ENCODE results near the gene ST6GALNAC5. TPM values are rescaled to one million over a fixed set of nuclear protein-coding genes. Genes with fewer than 3 reads are reported as not detected.

The ST6GALNAC5 gene
- total and polyA plus RNA-seq, 2 experiments from 2014 or later, result 4.1 to 19.2 TPM

DNA sequence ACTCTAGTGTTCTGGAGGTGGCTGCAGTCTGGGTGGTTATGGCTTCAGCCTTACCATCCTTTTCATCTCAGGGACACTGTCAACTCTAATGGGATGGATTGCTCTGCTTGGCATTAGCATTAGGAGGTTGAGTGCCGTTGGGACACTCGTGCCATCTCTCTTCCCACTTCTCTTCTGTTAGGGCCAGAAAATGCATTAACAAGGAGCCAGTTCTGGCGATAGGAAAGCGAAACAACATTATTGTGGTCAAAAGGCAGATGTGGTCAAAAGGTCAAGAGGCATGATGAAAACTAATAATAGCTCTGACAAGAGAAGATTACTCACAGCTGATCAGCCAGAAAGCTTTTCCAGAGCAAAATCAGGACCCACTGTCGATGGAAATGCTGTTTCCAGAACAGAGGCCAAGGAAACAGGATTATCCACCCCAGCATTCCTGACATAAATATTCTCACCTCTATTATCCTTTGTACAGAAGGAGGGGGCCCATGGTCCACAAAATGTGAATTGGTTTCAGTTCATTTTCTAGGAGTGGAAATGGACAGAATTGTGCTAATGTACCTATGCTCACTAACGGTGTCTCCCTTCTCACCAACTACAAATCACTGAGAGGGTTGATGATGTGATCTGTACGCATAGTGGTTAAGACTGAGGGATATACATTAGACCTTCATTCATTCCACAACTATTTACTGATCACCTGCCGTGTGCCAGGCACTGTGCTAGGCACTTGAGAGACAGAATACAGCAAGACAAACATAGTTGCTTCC is 72.0 kb downstream of the ST6GALNAC5 start:
- no peaks in the 10 kb centered on the region for H3K36me3 Mint-ChIP-seq (ENCODE audit: low read depth)
- H3K36me3 ChIP-seq (ENCODE audit: insufficient read depth), result no peaks in the 10 kb centered on the region
- H3K9me2 ChIP-seq (ENCODE audit: insufficient read depth), result no peaks in the 10 kb centered on the region
- peaks cover 10% of the 10 kb centered on the region; the same call in 2 of the 3 replicates for H3K4me1 Mint-ChIP-seq
- H3K4me3 ChIP-seq, result no peak overlapping the region
- no peaks in the 10 kb centered on the region for H3K27me3 ChIP-seq (ENCODE audit: insufficient read depth)
- no peak overlapping the region for H3K4me3 Mint-ChIP-seq
- H3K27me3 Mint-ChIP-seq (ENCODE audit: insufficient read depth, low read depth, poor library complexity), result no peaks in the 10 kb centered on the region
- no peaks in the 10 kb centered on the region for H4K20me1 ChIP-seq (replicated peaks; ENCODE audit: insufficient read depth)
- H3K9me3 Mint-ChIP-seq, result no peaks in the 10 kb centered on the region
- no peak overlapping the region for H3K27ac Mint-ChIP-seq
- DNase-seq (ENCODE audit: low spot score), result no peak
- no peak overlapping the region for H3K4me2 ChIP-seq
- H3K27ac ChIP-seq (ENCODE audit: low read depth), result no peak overlapping the region
- H3K79me2 ChIP-seq (replicated peaks; ENCODE audit: insufficient read depth), result no peaks in the 10 kb centered on the region
- TF ChIP-seq, protein P1, sequence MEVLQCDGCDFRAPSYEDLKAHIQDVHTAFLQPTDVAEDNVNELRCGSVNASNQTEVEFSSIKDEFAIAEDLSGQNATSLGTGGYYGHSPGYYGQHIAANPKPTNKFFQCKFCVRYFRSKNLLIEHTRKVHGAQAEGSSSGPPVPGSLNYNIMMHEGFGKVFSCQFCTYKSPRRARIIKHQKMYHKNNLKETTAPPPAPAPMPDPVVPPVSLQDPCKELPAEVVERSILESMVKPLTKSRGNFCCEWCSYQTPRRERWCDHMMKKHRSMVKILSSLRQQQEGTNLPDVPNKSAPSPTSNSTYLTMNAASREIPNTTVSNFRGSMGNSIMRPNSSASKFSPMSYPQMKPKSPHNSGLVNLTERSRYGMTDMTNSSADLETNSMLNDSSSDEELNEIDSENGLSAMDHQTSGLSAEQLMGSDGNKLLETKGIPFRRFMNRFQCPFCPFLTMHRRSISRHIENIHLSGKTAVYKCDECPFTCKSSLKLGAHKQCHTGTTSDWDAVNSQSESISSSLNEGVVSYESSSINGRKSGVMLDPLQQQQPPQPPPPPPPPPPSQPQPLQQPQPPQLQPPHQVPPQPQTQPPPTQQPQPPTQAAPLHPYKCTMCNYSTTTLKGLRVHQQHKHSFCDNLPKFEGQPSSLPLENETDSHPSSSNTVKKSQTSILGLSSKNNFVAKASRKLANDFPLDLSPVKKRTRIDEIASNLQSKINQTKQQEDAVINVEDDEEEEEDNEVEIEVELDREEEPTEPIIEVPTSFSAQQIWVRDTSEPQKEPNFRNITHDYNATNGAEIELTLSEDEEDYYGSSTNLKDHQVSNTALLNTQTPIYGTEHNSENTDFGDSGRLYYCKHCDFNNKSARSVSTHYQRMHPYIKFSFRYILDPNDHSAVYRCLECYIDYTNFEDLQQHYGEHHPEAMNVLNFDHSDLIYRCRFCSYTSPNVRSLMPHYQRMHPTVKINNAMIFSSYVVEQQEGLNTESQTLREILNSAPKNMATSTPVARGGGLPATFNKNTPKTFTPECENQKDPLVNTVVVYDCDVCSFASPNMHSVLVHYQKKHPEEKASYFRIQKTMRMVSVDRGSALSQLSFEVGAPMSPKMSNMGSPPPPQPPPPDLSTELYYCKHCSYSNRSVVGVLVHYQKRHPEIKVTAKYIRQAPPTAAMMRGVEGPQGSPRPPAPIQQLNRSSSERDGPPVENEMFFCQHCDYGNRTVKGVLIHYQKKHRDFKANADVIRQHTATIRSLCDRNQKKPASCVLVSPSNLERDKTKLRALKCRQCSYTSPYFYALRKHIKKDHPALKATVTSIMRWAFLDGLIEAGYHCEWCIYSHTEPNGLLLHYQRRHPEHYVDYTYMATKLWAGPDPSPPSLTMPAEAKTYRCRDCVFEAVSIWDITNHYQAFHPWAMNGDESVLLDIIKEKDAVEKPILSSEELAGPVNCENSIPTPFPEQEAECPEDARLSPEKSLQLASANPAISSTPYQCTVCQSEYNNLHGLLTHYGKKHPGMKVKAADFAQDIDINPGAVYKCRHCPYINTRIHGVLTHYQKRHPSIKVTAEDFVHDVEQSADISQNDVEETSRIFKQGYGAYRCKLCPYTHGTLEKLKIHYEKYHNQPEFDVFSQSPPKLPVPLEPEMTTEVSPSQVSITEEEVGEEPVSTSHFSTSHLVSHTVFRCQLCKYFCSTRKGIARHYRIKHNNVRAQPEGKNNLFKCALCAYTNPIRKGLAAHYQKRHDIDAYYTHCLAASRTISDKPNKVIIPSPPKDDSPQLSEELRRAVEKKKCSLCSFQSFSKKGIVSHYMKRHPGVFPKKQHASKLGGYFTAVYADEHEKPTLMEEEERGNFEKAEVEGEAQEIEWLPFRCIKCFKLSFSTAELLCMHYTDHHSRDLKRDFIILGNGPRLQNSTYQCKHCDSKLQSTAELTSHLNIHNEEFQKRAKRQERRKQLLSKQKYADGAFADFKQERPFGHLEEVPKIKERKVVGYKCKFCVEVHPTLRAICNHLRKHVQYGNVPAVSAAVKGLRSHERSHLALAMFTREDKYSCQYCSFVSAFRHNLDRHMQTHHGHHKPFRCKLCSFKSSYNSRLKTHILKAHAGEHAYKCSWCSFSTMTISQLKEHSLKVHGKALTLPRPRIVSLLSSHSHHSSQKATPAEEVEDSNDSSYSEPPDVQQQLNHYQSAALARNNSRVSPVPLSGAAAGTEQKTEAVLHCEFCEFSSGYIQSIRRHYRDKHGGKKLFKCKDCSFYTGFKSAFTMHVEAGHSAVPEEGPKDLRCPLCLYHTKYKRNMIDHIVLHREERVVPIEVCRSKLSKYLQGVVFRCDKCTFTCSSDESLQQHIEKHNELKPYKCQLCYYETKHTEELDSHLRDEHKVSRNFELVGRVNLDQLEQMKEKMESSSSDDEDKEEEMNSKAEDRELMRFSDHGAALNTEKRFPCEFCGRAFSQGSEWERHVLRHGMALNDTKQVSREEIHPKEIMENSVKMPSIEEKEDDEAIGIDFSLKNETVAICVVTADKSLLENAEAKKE (CRISPR knock-in tag; IDR thresholded peaks at IDR 0.05), result no peak
- TF ChIP-seq, protein P2, sequence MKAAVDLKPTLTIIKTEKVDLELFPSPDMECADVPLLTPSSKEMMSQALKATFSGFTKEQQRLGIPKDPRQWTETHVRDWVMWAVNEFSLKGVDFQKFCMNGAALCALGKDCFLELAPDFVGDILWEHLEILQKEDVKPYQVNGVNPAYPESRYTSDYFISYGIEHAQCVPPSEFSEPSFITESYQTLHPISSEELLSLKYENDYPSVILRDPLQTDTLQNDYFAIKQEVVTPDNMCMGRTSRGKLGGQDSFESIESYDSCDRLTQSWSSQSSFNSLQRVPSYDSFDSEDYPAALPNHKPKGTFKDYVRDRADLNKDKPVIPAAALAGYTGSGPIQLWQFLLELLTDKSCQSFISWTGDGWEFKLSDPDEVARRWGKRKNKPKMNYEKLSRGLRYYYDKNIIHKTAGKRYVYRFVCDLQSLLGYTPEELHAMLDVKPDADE (IDR thresholded peaks at IDR 0.05), result no peak
- TF ChIP-seq POLR2AphosphoS5 (IDR thresholded peaks at IDR 0.05; ENCODE audit: low read depth), result no peak
- TF ChIP-seq EZH2 (IDR thresholded peaks at IDR 0.05; ENCODE audit: low read depth, unreplicated experiment), result no peak
- no peak for TF ChIP-seq EZH2phosphoT487 (IDR thresholded peaks at IDR 0.05; ENCODE audit: unreplicated experiment)
- no peak for TF ChIP-seq CREB1 (CRISPR knock-in tag; IDR thresholded peaks at IDR 0.05; ENCODE audit: low read depth)
- no peak for TF ChIP-seq JUNB (IDR thresholded peaks at IDR 0.05; ENCODE audit: unreplicated experiment)
- no peak for TF ChIP-seq STAT1 (IDR thresholded peaks at IDR 0.05; ENCODE audit: unreplicated experiment)
- TF ChIP-seq ZNF114 (CRISPR knock-in tag; IDR thresholded peaks at IDR 0.05), result no peak
- no peak for TF ChIP-seq ZNF331 (CRISPR knock-in tag; IDR thresholded peaks at IDR 0.05; ENCODE audit: low read depth)
- TF ChIP-seq NANOG (IDR thresholded peaks at IDR 0.05; ENCODE audit: borderline replicate concordance), result no peak
- TF ChIP-seq, protein P3, sequence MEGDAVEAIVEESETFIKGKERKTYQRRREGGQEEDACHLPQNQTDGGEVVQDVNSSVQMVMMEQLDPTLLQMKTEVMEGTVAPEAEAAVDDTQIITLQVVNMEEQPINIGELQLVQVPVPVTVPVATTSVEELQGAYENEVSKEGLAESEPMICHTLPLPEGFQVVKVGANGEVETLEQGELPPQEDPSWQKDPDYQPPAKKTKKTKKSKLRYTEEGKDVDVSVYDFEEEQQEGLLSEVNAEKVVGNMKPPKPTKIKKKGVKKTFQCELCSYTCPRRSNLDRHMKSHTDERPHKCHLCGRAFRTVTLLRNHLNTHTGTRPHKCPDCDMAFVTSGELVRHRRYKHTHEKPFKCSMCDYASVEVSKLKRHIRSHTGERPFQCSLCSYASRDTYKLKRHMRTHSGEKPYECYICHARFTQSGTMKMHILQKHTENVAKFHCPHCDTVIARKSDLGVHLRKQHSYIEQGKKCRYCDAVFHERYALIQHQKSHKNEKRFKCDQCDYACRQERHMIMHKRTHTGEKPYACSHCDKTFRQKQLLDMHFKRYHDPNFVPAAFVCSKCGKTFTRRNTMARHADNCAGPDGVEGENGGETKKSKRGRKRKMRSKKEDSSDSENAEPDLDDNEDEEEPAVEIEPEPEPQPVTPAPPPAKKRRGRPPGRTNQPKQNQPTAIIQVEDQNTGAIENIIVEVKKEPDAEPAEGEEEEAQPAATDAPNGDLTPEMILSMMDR (conservative IDR thresholded peaks at IDR 0.05; ENCODE audit: low read depth in 2 of 2), result no peak
- TF ChIP-seq, protein P4, sequence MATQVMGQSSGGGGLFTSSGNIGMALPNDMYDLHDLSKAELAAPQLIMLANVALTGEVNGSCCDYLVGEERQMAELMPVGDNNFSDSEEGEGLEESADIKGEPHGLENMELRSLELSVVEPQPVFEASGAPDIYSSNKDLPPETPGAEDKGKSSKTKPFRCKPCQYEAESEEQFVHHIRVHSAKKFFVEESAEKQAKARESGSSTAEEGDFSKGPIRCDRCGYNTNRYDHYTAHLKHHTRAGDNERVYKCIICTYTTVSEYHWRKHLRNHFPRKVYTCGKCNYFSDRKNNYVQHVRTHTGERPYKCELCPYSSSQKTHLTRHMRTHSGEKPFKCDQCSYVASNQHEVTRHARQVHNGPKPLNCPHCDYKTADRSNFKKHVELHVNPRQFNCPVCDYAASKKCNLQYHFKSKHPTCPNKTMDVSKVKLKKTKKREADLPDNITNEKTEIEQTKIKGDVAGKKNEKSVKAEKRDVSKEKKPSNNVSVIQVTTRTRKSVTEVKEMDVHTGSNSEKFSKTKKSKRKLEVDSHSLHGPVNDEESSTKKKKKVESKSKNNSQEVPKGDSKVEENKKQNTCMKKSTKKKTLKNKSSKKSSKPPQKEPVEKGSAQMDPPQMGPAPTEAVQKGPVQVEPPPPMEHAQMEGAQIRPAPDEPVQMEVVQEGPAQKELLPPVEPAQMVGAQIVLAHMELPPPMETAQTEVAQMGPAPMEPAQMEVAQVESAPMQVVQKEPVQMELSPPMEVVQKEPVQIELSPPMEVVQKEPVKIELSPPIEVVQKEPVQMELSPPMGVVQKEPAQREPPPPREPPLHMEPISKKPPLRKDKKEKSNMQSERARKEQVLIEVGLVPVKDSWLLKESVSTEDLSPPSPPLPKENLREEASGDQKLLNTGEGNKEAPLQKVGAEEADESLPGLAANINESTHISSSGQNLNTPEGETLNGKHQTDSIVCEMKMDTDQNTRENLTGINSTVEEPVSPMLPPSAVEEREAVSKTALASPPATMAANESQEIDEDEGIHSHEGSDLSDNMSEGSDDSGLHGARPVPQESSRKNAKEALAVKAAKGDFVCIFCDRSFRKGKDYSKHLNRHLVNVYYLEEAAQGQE (IDR thresholded peaks at IDR 0.05; ENCODE audit: unreplicated experiment), result no peak
- no peak for ATAC-seq
- H3F3A ChIP-seq (replicated peaks; ENCODE audit: low read depth), result no peaks in the 10 kb centered on the region
- no peak overlapping the region for H2AFZ ChIP-seq
- peaks cover 3% of the 10 kb centered on the region for H3K4me1 ChIP-seq (ENCODE audit: insufficient read depth)
